SK-MEL-5 (cell line): ENCODE results near the gene TFCP2L1. TPM values are rescaled to one million over a fixed set of nuclear protein-coding genes. Genes with fewer than 3 reads are reported as not detected.

Experiments
- DNase-seq: peaks from one replicate; pipeline ENCODE4 v3.0.0-alpha.2; 2016; ENCODE audit warnings: low read depth, low spot score
- in situ Hi-C: cut with HindIII; loops from 2 replicates; pipeline ENCODE4 v1.10.0; 2016; ENCODE audit warnings: low sequenced_read_pairs, high pct_unique_total_duplicates, low pct_unique_long_range_greater_than_20kb
- total RNA-seq: library from RNA; depleted of rRNA; stranded (reverse); fragments of >200 nt; shearing (Covaris generic); gene quantifications from 2 replicates; pipeline ENCODE4 v1.2.3, GENCODE V29; 2014; rRNA removed

The TFCP2L1 gene
- total RNA-seq, 1 experiment from 2014 or later, result 0.08 TPM

GRCh38 chr2:121182520-121182919, 102.5 kb downstream of the TFCP2L1 start:
- in situ Hi-C loops, result no loop called here
- no peak for DNase-seq

- in situ Hi-C loops, result no loop called here
- no peak for DNase-seq
Observed at GRCh38 chr2:121179467-121179866, 105.5 kb downstream of the TFCP2L1 start.

GRCh38 chr2:121178730-121179129, 106.3 kb downstream of the TFCP2L1 start:
- in situ Hi-C loops, result no loop called here
- DNase-seq, result no peak

- no peak for DNase-seq
- in situ Hi-C loops, result no loop called here
Observed at GRCh38 chr2:121177896-121178295, 107.1 kb downstream of the TFCP2L1 start.

DNA sequence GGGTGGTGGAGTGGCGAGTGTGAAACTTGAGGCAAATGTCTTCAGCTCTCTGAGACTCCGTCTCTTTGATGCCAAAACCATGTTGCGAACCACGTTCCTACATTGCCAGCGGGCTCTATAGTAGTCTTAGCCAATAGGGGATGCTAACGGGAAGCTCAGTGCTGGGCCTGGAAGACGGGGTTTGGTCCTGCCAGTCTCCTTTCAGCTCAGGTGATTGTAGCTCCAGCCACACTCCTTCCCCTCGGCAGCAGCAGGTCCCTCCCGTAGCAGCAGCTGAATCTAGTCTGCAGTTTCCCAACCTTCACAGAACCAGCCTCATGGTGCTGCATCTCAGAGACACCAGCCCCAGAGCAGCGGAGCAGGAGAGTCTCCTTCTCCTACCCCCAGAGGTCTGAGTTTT, 109.7 kb downstream of the TFCP2L1 start:
- in situ Hi-C loops, result no loop called here
- no peak for DNase-seq

DNA sequence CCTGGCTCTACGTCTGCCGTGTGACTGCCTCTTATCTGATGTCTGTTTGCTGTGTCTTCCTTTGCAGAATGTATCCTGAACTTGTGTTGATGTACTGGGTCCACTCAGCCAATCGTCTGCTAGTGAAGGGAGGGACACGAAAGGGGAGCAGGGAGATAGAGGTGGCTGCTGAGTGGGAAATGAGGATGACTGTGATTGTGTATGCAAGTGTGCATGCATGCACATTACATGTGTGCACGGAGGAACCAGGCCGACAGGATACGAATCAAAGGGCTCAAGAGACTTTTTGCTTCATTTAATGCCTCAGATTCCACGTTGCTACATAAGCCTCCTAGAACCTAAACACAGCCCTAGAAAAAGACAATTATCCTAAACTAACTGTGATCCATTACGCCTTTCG, 111.2 kb downstream of the TFCP2L1 start:
- DNase-seq, result no peak
- in situ Hi-C loops, result no loop called here

- in situ Hi-C loops, result no loop called here
- no peak for DNase-seq
Observed at GRCh38 chr2:121173112-121173511, 111.9 kb downstream of the TFCP2L1 start.

GRCh38 chr2:121172456-121172855, 112.5 kb downstream of the TFCP2L1 start:
- in situ Hi-C loops, result no loop called here
- no peak for DNase-seq

GRCh38 chr2:121171625-121172119, 113.3 kb downstream of the TFCP2L1 start:
- DNase-seq, result no peak
- in situ Hi-C loops, result no loop called here

DNA sequence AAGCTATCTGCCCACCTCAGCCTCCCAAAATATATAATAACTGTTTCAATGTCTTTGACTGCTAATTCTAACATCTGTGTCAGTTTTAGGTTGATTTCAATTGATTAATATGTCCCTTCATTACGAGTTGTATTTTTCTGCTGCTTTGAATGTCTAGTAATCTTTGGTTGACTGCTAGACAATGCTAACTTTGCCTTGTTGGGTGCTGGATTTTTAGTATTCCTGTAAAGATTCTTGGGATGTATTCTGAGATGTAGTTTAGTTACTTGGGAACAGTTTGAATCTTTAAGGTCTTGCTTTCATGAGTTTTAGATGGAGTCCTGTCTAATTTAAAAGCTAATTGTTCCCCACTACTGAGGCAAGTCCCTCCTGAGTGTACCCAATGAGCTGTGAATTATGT, 114.4 kb downstream of the TFCP2L1 start:
- in situ Hi-C loops, result no loop called here
- DNase-seq, result no peak

GRCh38 chr2:121167411-121167810, 117.6 kb downstream of the TFCP2L1 start:
- in situ Hi-C loops, result no loop called here
- DNase-seq, result no peak

Other genes starting within 250 kb of the TFCP2L1 start
- not detected in 2 replicates for gene RNU4ATAC, start 245.7 kb upstream of the TFCP2L1 start, total RNA-seq